Hepatocyte (in vitro differentiated cells): Measurements from ENCODE around the gene SYNGR3. TPM values are rescaled to one million over a fixed set of nuclear protein-coding genes. Genes with fewer than 3 reads are reported as not detected.

ENCODE experiments used
- DNase-seq: peaks from one replicate; pipeline ENCODE4 v3.0.0-alpha.2; 2016; ENCODE audit warnings: low spot score
- H2AFZ ChIP-seq: fragments of 200-600 bp; sonication (generic); 2 replicates; pipeline ENCODE4 v1.6.0; 2016; ENCODE audit warnings: antibody characterized with exemption, mild to moderate bottlenecking
- H3K27ac ChIP-seq: fragments of 200-600 bp; sonication (generic); 2 replicates; pipeline ENCODE4 v1.5.1; 2016; ENCODE audit warnings: mild to moderate bottlenecking
- H3K27me3 ChIP-seq: fragments of 200-600 bp; sonication (generic); 2 replicates; pipeline ENCODE4 v1.6.1; 2016
- H3K36me3 ChIP-seq: fragments of 200-600 bp; sonication (generic); replicated peaks from 2 replicates; pipeline ENCODE4 v1.5.1; 2016; ENCODE audit warnings: low read depth; ENCODE audit not compliant: insufficient read depth
- H3K4me1 ChIP-seq: fragments of 200-600 bp; sonication (generic); 2 replicates; pipeline ENCODE4 v1.5.1; 2016; ENCODE audit warnings: mild to moderate bottlenecking, moderate library complexity; ENCODE audit not compliant: insufficient read depth
- H3K4me2 ChIP-seq: fragments of 200-600 bp; sonication (generic); 2 replicates; pipeline ENCODE4 v1.6.0; 2016
- H3K4me3 ChIP-seq: fragments of 200-600 bp; sonication (generic); 2 replicates; pipeline ENCODE4 v1.5.1; 2016; ENCODE audit warnings: mild to moderate bottlenecking
- H3K79me2 ChIP-seq: fragments of 200-600 bp; sonication (generic); 2 replicates; pipeline ENCODE4 v1.6.0; 2017; ENCODE audit warnings: mild to moderate bottlenecking
- H3K9me2 ChIP-seq: fragments of 200-600 bp; sonication (generic); replicated peaks from 2 replicates; pipeline ENCODE4 v1.6.0; 2017; ENCODE audit warnings: mild to moderate bottlenecking; ENCODE audit not compliant: insufficient read depth
- H3K9me3 ChIP-seq: fragments of 200-600 bp; sonication (generic); 2 replicates; pipeline ENCODE4 v1.5.1; 2016; ENCODE audit warnings: low read depth, mild to moderate bottlenecking
- H4K20me1 ChIP-seq: fragments of 200-600 bp; sonication (generic); 2 replicates; pipeline ENCODE4 v1.6.0; 2016; ENCODE audit warnings: mild to moderate bottlenecking; ENCODE audit not compliant: insufficient read depth, poor library complexity, severe bottlenecking
- CTCF ChIP-seq: fragments of 200-600 bp; sonication (generic); IDR thresholded peaks from 2 replicates; pipeline ENCODE4 v1.5.1; 2016; ENCODE audit warnings: antibody characterized with exemption, mild to moderate bottlenecking; ENCODE audit not compliant: poor library complexity
- EZH2 ChIP-seq: fragments of 200-600 bp; sonication (generic); IDR thresholded peaks from 2 replicates; pipeline ENCODE4 v1.6.1; 2016; ENCODE audit warnings: antibody characterized with exemption, mild to moderate bottlenecking, borderline replicate concordance
- EZH2phosphoT487 ChIP-seq: fragments of 200-600 bp; sonication (generic); IDR thresholded peaks from one replicate; pipeline ENCODE4 v1.6.1; 2018; ENCODE audit warnings: antibody characterized with exemption, mild to moderate bottlenecking, low read depth, moderate library complexity; ENCODE audit not compliant: unreplicated experiment, severe bottlenecking
- WGBS: methylation state at CpG from one replicate; pipeline ENCODE4 v1.1.6; 2016; ENCODE audit warnings: low lambda C conversion rate; ENCODE audit errors: missing lambda C conversion rate; 5-methylcytosine and 5-hydroxymethylcytosine counted together
- polyA plus RNA-seq: library from polyadenylated mRNA; unstranded; fragments of >200 nt; fragmentation: Nextera tagmentation; extraction: Ambion mirVana; gene quantifications from 2 replicates; pipeline ENCODE4 v1.2.1, GENCODE V29; 2016
- total RNA-seq: library from RNA; depleted of rRNA; stranded (reverse); fragments of >200 nt; gene quantifications from 2 replicates; pipeline ENCODE4 v1.2.3, GENCODE V29; 2014

The SYNGR3 gene
- total and polyA plus RNA-seq, 2 experiments from 2014 or later: 2.2 to 2.5 TPM

- 91% methylated on average over 19 of the region's 19 CpGs for WGBS
- TF ChIP-seq EZH2 (no peak), EZH2phosphoT487 (no peak), CTCF (no peak)
- no peak overlapping the region for H3K4me3 ChIP-seq
Measured at GRCh38 chr16:1945559-1946391, 44.0 kb upstream of the SYNGR3 start.

GRCh38 chr16:1946495-1947368 lies 43.0 kb upstream of the SYNGR3 start:
- Histone ChIP-seq H3K4me2 (no peak overlapping the region), H3K4me3 (no peak overlapping the region), H3K4me1 (peaks cover 8% of the 10 kb centered on the region), H3K36me3 (no peaks in the 10 kb centered on the region), H3K9me2 (no peaks in the 10 kb centered on the region), H3K9me3 (no peaks in the 10 kb centered on the region), H3K79me2 (peaks cover 10% of the 10 kb centered on the region), H3K27ac (no peak overlapping the region), H3K27me3 (no peaks in the 10 kb centered on the region), H2AFZ (no peak overlapping the region), H4K20me1 (no peaks in the 10 kb centered on the region)
- WGBS: 93% methylated on average over 38 of the region's 38 CpGs
- no peak for DNase-seq
- no peak for TF ChIP-seq EZH2phosphoT487
- no peak for TF ChIP-seq EZH2
- TF ChIP-seq CTCF: no peak

More at GRCh38 chr16:1945559-1946391, 44.0 kb upstream of the SYNGR3 start:
- Histone ChIP-seq H3K36me3 (no peaks in the 10 kb centered on the region), H3K4me1 (peaks cover 16% of the 10 kb centered on the region), H3K27ac (no peak overlapping the region), H4K20me1 (no peaks in the 10 kb centered on the region), H3K9me3 (no peaks in the 10 kb centered on the region), H3K27me3 (no peaks in the 10 kb centered on the region), H3K9me2 (no peaks in the 10 kb centered on the region), H2AFZ (no peak overlapping the region), H3K79me2 (peaks cover 10% of the 10 kb centered on the region), H3K4me2 (no peak overlapping the region)
- DNase-seq: no peak

GRCh38 chr16:1947369-1947670 lies 42.5 kb upstream of the SYNGR3 start:
- Histone ChIP-seq H3K4me1 (peaks cover 2% of the 10 kb centered on the region), H3K4me3 (no peak overlapping the region), H3K9me2 (no peaks in the 10 kb centered on the region), H3K27me3 (no peaks in the 10 kb centered on the region), H3K36me3 (no peaks in the 10 kb centered on the region), H3K27ac (no peak overlapping the region), H2AFZ (no peak overlapping the region), H3K4me2 (no peak overlapping the region), H4K20me1 (no peaks in the 10 kb centered on the region), H3K9me3 (no peaks in the 10 kb centered on the region), H3K79me2 (peaks cover 6% of the 10 kb centered on the region)
- 90% methylated on average over 9 of the region's 9 CpGs for WGBS
- TF ChIP-seq EZH2: no peak
- TF ChIP-seq CTCF: no peak
- TF ChIP-seq EZH2phosphoT487: no peak
- no peak for DNase-seq
